ENCODE results near the gene RSPO4. TPM values are rescaled to one million over a fixed set of nuclear protein-coding genes. Genes with fewer than 3 reads are reported as not detected.

Gene RSPO4
- total and polyA plus RNA-seq, 9 donors, result 0.04 to 0.47 (median 0.19) TPM; not detected in 1

DNA sequence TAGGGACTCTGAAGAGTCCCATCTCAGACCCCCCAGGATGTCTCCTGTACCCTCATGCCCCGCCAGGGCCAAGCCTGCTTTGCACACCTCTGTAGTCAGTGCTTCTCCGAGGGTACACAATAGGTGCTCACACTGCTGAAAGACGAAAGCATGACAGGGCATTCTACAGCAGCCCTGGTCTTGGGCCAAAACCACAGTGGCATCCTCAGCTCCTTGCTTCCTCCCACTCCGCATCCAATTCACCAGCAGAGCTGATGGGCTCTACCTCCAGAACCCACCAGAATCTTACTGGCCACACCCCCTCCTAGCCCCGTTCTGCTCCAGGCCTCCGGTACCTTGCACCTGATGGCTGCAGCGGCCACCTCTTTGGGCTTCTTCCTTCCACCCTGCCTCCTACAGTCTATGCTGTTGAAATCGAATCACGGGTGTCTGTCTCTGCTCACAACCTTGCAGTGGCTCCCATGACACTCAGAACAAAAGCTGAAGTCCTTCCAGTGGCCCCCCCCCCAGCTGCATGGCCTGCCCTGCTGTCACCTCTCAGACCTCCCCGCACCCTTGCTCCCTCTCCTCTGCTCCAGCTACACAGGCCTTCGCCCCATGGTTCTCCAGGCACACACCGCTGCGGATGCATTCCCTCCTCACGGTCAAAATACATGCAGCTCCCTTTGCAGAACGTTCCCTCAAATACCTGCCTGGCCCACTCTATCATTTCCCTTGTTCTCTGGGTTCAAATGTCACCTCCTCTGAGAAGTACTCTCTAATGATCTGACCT lies 87.2 kb downstream of the RSPO4 start:
- 68% methylated on average over 15 of the region's 15 CpGs for WGBS (ENCODE audit: insufficient coverage)
- H3K4me3 ChIP-seq (ENCODE audit: low read length), result no peak overlapping the region
- H3K27me3 ChIP-seq (ENCODE audit: control insufficient read depth, insufficient read depth, low read length), result no peaks in the 10 kb centered on the region

DNA sequence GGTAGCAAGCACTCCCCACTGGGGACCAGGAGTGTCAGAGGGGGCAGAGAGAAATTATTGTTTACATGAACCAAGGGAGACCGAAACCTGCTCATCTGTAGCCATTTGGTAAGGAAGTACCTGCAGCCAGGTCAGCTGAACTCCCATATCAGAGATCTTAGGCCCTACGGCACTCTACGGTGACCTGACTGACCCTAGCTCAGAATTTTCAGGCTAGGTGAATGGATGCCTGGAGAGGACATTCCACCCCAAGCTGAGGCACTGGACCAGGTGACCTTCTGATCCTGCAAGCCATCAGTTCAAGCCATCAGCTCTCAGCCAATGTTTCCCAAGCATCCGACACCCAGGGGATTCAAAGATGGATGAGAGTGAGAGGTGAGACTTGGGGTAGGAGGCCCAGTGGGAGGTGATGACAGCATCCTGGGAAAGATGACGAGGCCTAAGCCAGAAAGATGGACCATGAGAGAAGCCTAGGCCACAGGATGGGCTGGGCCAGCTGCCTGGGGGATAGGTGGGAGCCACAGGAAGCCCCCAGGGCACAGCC lies 88.7 kb downstream of the RSPO4 start:
- no peaks in the 10 kb centered on the region for H3K27me3 ChIP-seq (ENCODE audit: control insufficient read depth, insufficient read depth, low read length)
- no peak overlapping the region for H3K27ac ChIP-seq (ENCODE audit: low read length)
- no peak for DNase-seq
- no peak overlapping the region for H3K4me3 ChIP-seq (ENCODE audit: low read length)
- WGBS (ENCODE audit: insufficient coverage), result 80% methylated on average over 4 of the region's 5 CpGs
- H3K9me3 ChIP-seq (replicated peaks; ENCODE audit: control insufficient read depth, low read depth, low read length), result no peaks in the 10 kb centered on the region
- no peaks in the 10 kb centered on the region for H3K36me3 ChIP-seq (ENCODE audit: control insufficient read depth, insufficient read depth, low read length)
- peaks cover 32% of the 10 kb centered on the region for H3K4me1 ChIP-seq (ENCODE audit: control insufficient read depth, insufficient read depth, low read length)

More for the DNA sequence above, 87.2 kb downstream of the RSPO4 start:
- Histone ChIP-seq H3K4me1 (ENCODE audit: control insufficient read depth, insufficient read depth, low read length) (peaks cover 32% of the 10 kb centered on the region), H3K27ac (ENCODE audit: low read length) (no peak overlapping the region), H3K36me3 (ENCODE audit: control insufficient read depth, insufficient read depth, low read length) (no peaks in the 10 kb centered on the region), H3K9me3 (replicated peaks; ENCODE audit: control insufficient read depth, low read depth, low read length) (no peaks in the 10 kb centered on the region)
- DNase-seq, result no peak

DNA sequence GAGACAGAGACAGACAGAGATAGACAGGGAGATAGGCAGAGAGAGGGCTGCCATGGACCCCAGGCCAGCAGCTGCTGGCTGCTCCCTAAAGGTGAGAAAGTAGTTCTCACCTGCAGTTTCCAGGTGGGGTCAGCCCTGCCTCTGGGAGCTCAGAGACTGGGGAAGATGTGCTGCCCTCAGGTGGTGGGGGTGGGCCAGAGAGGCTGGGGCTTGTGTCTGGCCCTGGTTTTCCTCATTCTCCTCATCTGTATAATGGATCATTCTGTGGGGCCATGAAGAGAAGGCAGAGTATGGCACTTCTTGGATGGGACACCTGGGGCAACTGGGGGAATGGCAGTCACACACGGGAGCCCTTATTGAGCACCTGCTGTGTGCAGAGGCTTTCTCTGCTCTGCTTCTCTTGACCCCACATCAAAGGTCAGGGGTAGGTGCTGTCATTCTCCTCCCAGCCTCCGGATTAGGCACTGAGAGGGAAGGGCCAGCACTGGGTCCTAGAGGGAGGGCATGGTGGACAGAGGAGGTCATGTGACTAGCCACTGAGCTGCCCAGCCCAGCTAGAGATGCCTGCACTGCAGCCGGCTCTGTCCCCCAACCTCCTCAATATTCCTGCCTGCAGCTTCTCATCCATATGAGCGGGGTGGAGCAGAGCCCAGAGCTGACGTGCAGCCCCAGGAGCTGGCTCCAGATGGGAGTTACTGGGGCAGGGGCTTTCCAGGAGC lies 90.1 kb downstream of the RSPO4 start:
- Histone ChIP-seq H3K36me3 (ENCODE audit: control insufficient read depth, insufficient read depth, low read length) (no peaks in the 10 kb centered on the region), H3K4me3 (ENCODE audit: low read length) (no peak overlapping the region), H3K9me3 (replicated peaks; ENCODE audit: control insufficient read depth, low read depth, low read length) (no peaks in the 10 kb centered on the region), H3K4me1 (ENCODE audit: control insufficient read depth, insufficient read depth, low read length) (peaks cover 32% of the 10 kb centered on the region), H3K27me3 (ENCODE audit: control insufficient read depth, insufficient read depth, low read length) (no peaks in the 10 kb centered on the region), H3K27ac (ENCODE audit: low read length) (no peak overlapping the region)
- no peak for DNase-seq
- 34% methylated on average over 3 of the region's 5 CpGs for WGBS (ENCODE audit: insufficient coverage)

- Histone ChIP-seq H3K9me3 (replicated peaks; ENCODE audit: control insufficient read depth, low read depth, low read length) (no peaks in the 10 kb centered on the region), H3K36me3 (ENCODE audit: control insufficient read depth, insufficient read depth, low read length) (no peaks in the 10 kb centered on the region), H3K27me3 (ENCODE audit: control insufficient read depth, insufficient read depth, low read length) (no peaks in the 10 kb centered on the region), H3K27ac (ENCODE audit: low read length) (no peak overlapping the region), H3K4me3 (ENCODE audit: low read length) (no peak overlapping the region), H3K4me1 (ENCODE audit: control insufficient read depth, insufficient read depth, low read length) (peaks cover 26% of the 10 kb centered on the region)
- 54% methylated on average over 10 of the region's 12 CpGs for WGBS (ENCODE audit: insufficient coverage)
- DNase-seq, result no peak
These were observed 91.0 kb downstream of the RSPO4 start for GRCh38 chr20:910870-911770.

- Histone ChIP-seq H3K4me1 (ENCODE audit: control insufficient read depth, insufficient read depth, low read length) (peaks cover 22% of the 10 kb centered on the region), H3K27ac (ENCODE audit: low read length) (no peak overlapping the region), H3K36me3 (ENCODE audit: control insufficient read depth, insufficient read depth, low read length) (no peaks in the 10 kb centered on the region), H3K27me3 (ENCODE audit: control insufficient read depth, insufficient read depth, low read length) (no peaks in the 10 kb centered on the region), H3K9me3 (replicated peaks; ENCODE audit: control insufficient read depth, low read depth, low read length) (no peaks in the 10 kb centered on the region), H3K4me3 (ENCODE audit: low read length) (no peak overlapping the region)
- DNase-seq, result no peak
- 13% methylated on average over 4 of the region's 9 CpGs for WGBS (ENCODE audit: insufficient coverage)
These were observed 91.8 kb downstream of the RSPO4 start for GRCh38 chr20:910132-910869.

GRCh38 chr20:909641-910040 lies 92.5 kb downstream of the RSPO4 start:
- no peak overlapping the region for H3K27ac ChIP-seq (ENCODE audit: low read length)
- H3K9me3 ChIP-seq (replicated peaks; ENCODE audit: control insufficient read depth, low read depth, low read length), result no peaks in the 10 kb centered on the region
- DNase-seq, result no peak
- WGBS (ENCODE audit: insufficient coverage), result 93% methylated on average over 2 of the region's 3 CpGs
- no peak overlapping the region for H3K4me3 ChIP-seq (ENCODE audit: low read length)
- H3K36me3 ChIP-seq (ENCODE audit: control insufficient read depth, insufficient read depth, low read length), result no peaks in the 10 kb centered on the region
- peaks cover 22% of the 10 kb centered on the region for H3K4me1 ChIP-seq (ENCODE audit: control insufficient read depth, insufficient read depth, low read length)
- H3K27me3 ChIP-seq (ENCODE audit: control insufficient read depth, insufficient read depth, low read length), result no peaks in the 10 kb centered on the region

Other genes starting within 250 kb of the RSPO4 start
- gene SLC52A3, start 233.8 kb downstream of the RSPO4 start, total RNA-seq, result 0.22 TPM
- under 1 TPM; 0.26 to 0.69 (median 0.50) TPM for gene SLC52A3, start 233.8 kb downstream of the RSPO4 start, polyA plus RNA-seq (ENCODE audit: insufficient read depth in 1 of 8, insufficient read length in 8 of 8, low replicate concordance in 1 of 8)
- 7.2 TPM for gene FAM110A, start 168.6 kb downstream of the RSPO4 start, total RNA-seq
- 10 to 100 TPM; 10.0 to 23.5 (median 16.2) TPM for gene FAM110A, start 168.6 kb downstream of the RSPO4 start, polyA plus RNA-seq (ENCODE audit: insufficient read depth in 1 of 8, insufficient read length in 8 of 8, low replicate concordance in 1 of 8)
- 0.04 TPM for gene ANGPT4, start 86.0 kb downstream of the RSPO4 start, total RNA-seq
- under 1 TPM in 7 of 8 donors, not detected in 1; 0.03 to 0.12 (median 0.06) TPM for gene ANGPT4, start 86.0 kb downstream of the RSPO4 start, polyA plus RNA-seq (ENCODE audit: insufficient read depth in 1 of 8, insufficient read length in 8 of 8, low replicate concordance in 1 of 8)
- 25.3 TPM for gene PSMF1, start 116.3 kb upstream of the RSPO4 start, total RNA-seq
- 100 to 1,000 TPM in 4 of 8 donors, 10 to 100 TPM in 4; 93.7 to 117 (median 99.7) TPM for gene PSMF1, start 116.3 kb upstream of the RSPO4 start, polyA plus RNA-seq (ENCODE audit: insufficient read depth in 1 of 8, insufficient read length in 8 of 8, low replicate concordance in 1 of 8)
- 3.1 TPM for gene TMEM74B, start 182.7 kb upstream of the RSPO4 start, total RNA-seq
- 1 to 10 TPM; 2.2 to 6.6 (median 3.6) TPM for gene TMEM74B, start 182.7 kb upstream of the RSPO4 start, polyA plus RNA-seq (ENCODE audit: insufficient read depth in 1 of 8, insufficient read length in 8 of 8, low replicate concordance in 1 of 8)
- 0.35 TPM for gene C20orf202, start 201.1 kb upstream of the RSPO4 start, total RNA-seq
- under 1 TPM; 0.20 to 0.73 (median 0.43) TPM for gene C20orf202, start 201.1 kb upstream of the RSPO4 start, polyA plus RNA-seq (ENCODE audit: insufficient read depth in 1 of 8, insufficient read length in 8 of 8, low replicate concordance in 1 of 8)
- gene RAD21L1, start 223.7 kb upstream of the RSPO4 start, total RNA-seq, result not detected
- not detected for gene RAD21L1, start 223.7 kb upstream of the RSPO4 start, polyA plus RNA-seq (ENCODE audit: insufficient read depth in 1 of 8, insufficient read length in 8 of 8, low replicate concordance in 1 of 8)

All from muscle of leg (tissue), 11 donors.